Adrenal gland (tissue), 12 donors: Measurements from ENCODE around the gene TP53I11. TPM values are rescaled to one million over a fixed set of nuclear protein-coding genes. Genes with fewer than 3 reads are reported as not detected.
A peak's percentile ranks its signal among the peaks of the same experiment; 100 is the strongest.

Experiments
- DNase-seq, 7 donors: peaks; one replicate each; pipeline ENCODE4 v3.0.0-alpha.2; 2019 to 2020
- H3K27ac ChIP-seq, 5 donors: fragments of 200-600 bp; sonication (generic) in 4 of 5; 1 replicate in 3 of 5; 2 replicates in 2 of 5; pipeline versions ENCODE4 v1.5.1 to v1.8.0; 2016 to 2020; ENCODE audit warnings: mild to moderate bottlenecking in 1 of 5
- H3K27me3 ChIP-seq: fragments of 200-600 bp; 2 replicates; pipeline ENCODE4 v1.8.0; 2021
- H3K36me3 ChIP-seq, 2 donors: fragments of 200-600 bp; replicated peaks in 1 of 2; 1 replicate in 1 of 2; 2 replicates in 1 of 2; pipeline versions ENCODE4 v1.5.1 to v1.8.0; 2018 to 2022
- H3K4me1 ChIP-seq, 2 donors: fragments of 200-600 bp; replicated peaks in 1 of 2; 1 replicate in 1 of 2; 2 replicates in 1 of 2; pipeline versions ENCODE4 v1.5.1 to v1.8.0; 2018 to 2021
- H3K4me3 ChIP-seq, 4 donors: fragments of 200-600 bp; sonication (generic) in 3 of 4; one replicate each; pipeline ENCODE4 v1.5.1; 2016 to 2018
- H3K9me3 ChIP-seq, 3 donors: fragments of 200-600 bp; sonication (generic) in 1 of 3; replicated peaks in 1 of 3; 1 replicate in 2 of 3; 2 replicates in 1 of 3; pipeline versions ENCODE4 v1.5.1 to v1.8.0; 2016 to 2021
- POLR2A ChIP-seq, 2 donors: fragments of 450-650 bp; IDR thresholded peaks; one replicate each; pipeline ENCODE4 v1.6.1; 2017; ENCODE audit warnings: antibody characterized with exemption in 2 of 2, mild to moderate bottlenecking in 2 of 2, moderate library complexity in 1 of 2
- WGBS, 4 donors: extraction: QIAGEN DNeasy Blood & Tissue Kit in 2 of 4; methylation state at CpG; one replicate each; pipeline versions ENCODE4 v1.1.5 to v1.1.7; 2013 to 2017; 5-methylcytosine and 5-hydroxymethylcytosine counted together
- intact Hi-C, 2 donors: fragments of 100-400 bp; cut with DNase I; formaldehyde crosslinking; loops; one replicate each; pipeline versions ENCODE4 v1.14.1 to v1.15.0; 2022 to 2023
- polyA plus RNA-seq, 3 donors: library from polyadenylated mRNA; stranded (reverse); fragments of 200-250 nt in 2 of 3; fragments of 350-450 nt in 1 of 3; fragmentation: Illumina TruSeq in 1 of 3; extraction: RNeasy Lipid Tissue Mini Kit (QIAGEN cat#74804) in 1 of 3; gene quantifications; one replicate each; pipeline ENCODE4 v1.2.3, GENCODE V29; 2013 to 2014
- total RNA-seq, 9 donors: library from RNA; depleted of rRNA in 4 of 9; stranded (reverse); fragments of >200 nt in 4 of 9; fragments of 120-200 nt in 1 of 9; fragmentation: NEBNext Ultra II Directional in 1 of 9; extraction: Animal tissue kit (Norgen Biotek cat#: 25700) in 1 of 9; gene quantifications; one replicate each; pipeline versions ENCODE4 v1.1.0 to v1.2.4, GENCODE V29; 2013 to 2023
- TF ChIP-seq, protein P1 (sequence below), 6 experiments: fragments of 450-650 bp in 4 of 6; fragments of 200-600 bp in 2 of 6; sonication (generic) in 1 of 6; IDR thresholded peaks; 1 replicate in 5 of 6; 2 replicates in 1 of 6; pipeline versions ENCODE4 v1.5.1 to v1.8.0; 2016 to 2021; ENCODE audit warnings: antibody characterized with exemption in 6 of 6, mild to moderate bottlenecking in 2 of 6, moderate library complexity in 1 of 6
- donor health status: healthy with polysubstance abuse.
- donor health status: Bipolar disorder and iron deficiency.
- donor health status: DM: yes; HTN: yes; CAD: no.
- donor health status: DM: no; HTN: no; CAD: no.
- donor health status: DM: no; HTN: no; CAD: no.
- donor health status: DM: yes; HTN: yes; CAD: no.

Gene TP53I11
- total and polyA plus RNA-seq, 12 donors: 3.5 to 55.7 (median 31.0) TPM

- Histone ChIP-seq H3K4me1 (no peaks in the 10 kb centered on the region), H3K36me3 (no peaks in the 10 kb centered on the region), H3K4me3 (no peak overlapping the region), H3K27ac (no peak overlapping the region), H3K27me3 (no peaks in the 10 kb centered on the region), H3K9me3 (no peaks in the 10 kb centered on the region)
- intact Hi-C loops: no loop called here
- 0 to 44% (median 23%) methylated on average over 1 to 3 of the region's 3 CpGs for WGBS, 4 donors
- DNase-seq: peak in 4 of 7 donors; percentile 31 to 45 (median 39)
- no peak for TF ChIP-seq POLR2A (IDR thresholded peaks at IDR 0.05)
- TF ChIP-seq, protein P1, sequence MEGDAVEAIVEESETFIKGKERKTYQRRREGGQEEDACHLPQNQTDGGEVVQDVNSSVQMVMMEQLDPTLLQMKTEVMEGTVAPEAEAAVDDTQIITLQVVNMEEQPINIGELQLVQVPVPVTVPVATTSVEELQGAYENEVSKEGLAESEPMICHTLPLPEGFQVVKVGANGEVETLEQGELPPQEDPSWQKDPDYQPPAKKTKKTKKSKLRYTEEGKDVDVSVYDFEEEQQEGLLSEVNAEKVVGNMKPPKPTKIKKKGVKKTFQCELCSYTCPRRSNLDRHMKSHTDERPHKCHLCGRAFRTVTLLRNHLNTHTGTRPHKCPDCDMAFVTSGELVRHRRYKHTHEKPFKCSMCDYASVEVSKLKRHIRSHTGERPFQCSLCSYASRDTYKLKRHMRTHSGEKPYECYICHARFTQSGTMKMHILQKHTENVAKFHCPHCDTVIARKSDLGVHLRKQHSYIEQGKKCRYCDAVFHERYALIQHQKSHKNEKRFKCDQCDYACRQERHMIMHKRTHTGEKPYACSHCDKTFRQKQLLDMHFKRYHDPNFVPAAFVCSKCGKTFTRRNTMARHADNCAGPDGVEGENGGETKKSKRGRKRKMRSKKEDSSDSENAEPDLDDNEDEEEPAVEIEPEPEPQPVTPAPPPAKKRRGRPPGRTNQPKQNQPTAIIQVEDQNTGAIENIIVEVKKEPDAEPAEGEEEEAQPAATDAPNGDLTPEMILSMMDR (IDR thresholded peaks at IDR 0.05): no peak
Measured at GRCh38 chr11:44992181-44992582, 41.5 kb upstream of the TP53I11 start.

DNA sequence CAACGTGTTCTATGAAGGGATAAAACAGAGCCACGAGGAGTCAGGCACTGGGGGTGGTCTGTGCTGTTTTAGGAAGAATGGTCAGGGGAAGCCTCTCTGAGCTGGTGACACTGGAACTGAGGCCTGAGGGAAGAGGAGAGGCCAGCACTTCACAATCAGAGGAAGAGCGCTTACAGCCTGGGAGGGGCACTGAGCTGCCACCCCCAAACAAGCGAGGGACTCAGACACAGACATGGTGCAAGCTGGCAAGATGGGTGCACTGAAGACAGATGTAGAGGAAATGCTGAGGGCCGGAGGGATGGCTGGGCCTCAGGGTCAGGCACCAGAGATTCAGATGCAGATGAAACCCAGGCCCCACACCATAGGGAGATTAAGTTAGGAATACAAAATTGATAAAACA is 40.0 kb upstream of the TP53I11 start:
- Histone ChIP-seq H3K4me3 (no peak overlapping the region), H3K4me1 (no peaks in the 10 kb centered on the region), H3K27ac (no peak overlapping the region), H3K36me3 (no peaks in the 10 kb centered on the region), H3K27me3 (no peaks in the 10 kb centered on the region), H3K9me3 (no peaks in the 10 kb centered on the region)
- TF ChIP-seq, protein P1 (IDR thresholded peaks at IDR 0.05): no peak
- no peak for TF ChIP-seq POLR2A (IDR thresholded peaks at IDR 0.05)
- WGBS, 4 donors: 89 to 99% (median 91%) methylated on average over 5 of the region's 5 CpGs
- no peak for DNase-seq
- intact Hi-C loops: no loop called here

DNA sequence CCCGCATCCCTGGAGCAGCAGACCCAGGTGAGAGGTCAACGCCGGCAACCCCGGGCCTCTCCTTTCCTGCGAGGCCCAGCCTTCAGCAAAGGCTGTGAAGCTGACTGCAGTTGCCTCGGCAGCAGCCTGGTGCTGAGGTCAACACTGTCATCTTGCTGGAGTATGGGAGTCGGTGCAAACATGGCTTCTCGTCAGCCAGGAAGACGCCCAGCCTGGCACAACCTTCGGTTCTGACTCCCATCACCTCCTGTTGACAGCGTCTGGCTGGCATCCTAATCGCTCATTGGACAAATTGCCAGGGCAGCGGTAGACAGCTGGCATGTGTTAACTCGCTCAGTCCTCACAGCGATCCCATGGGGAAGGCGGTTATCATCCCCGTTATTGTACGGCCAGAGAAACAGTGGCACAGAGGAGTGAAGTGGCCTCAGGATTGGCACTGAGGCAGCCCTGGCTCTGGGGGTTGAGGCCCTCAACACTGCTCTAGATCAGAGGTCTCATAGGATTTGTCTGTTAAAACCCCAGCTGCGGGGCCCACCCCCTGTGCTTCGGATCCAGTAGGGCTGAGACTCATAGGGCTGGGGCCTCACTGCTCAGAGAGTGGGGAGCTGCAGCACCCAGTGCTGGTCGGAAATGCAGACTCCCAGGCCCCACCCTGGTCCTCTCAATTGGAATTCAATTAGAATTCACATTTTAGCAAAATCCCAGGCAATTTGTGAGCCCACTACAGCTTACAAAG is 39.3 kb upstream of the TP53I11 start:
- Histone ChIP-seq H3K9me3 (no peaks in the 10 kb centered on the region), H3K4me1 (no peaks in the 10 kb centered on the region), H3K27ac (no peak overlapping the region), H3K4me3 (no peak overlapping the region), H3K36me3 (no peaks in the 10 kb centered on the region), H3K27me3 (no peaks in the 10 kb centered on the region)
- TF ChIP-seq POLR2A (IDR thresholded peaks at IDR 0.05): no peak
- TF ChIP-seq, protein P1 (IDR thresholded peaks at IDR 0.05): no peak
- 90 to 94% (median 93%) methylated on average over 13 to 21 of the region's 21 CpGs for WGBS, 4 donors
- DNase-seq: peak in 1 of 7 donors; percentile 9
- intact Hi-C loops: no loop called here

GRCh38 chr11:44988981-44989635 is 38.4 kb upstream of the TP53I11 start:
- TF ChIP-seq POLR2A (IDR thresholded peaks at IDR 0.05): no peak
- TF ChIP-seq, protein P1 (IDR thresholded peaks at IDR 0.05): no peak
- no peak overlapping the region for H3K4me3 ChIP-seq
- H3K27me3 ChIP-seq: no peaks in the 10 kb centered on the region
- intact Hi-C loops: no loop called here
- no peaks in the 10 kb centered on the region for H3K9me3 ChIP-seq
- no peaks in the 10 kb centered on the region for H3K4me1 ChIP-seq
- no peaks in the 10 kb centered on the region for H3K36me3 ChIP-seq
- 76 to 89% (median 81%) methylated on average over 5 of the region's 5 CpGs for WGBS, 4 donors
- DNase-seq: peak in 1 of 7 donors; percentile 4
- no peak overlapping the region for H3K27ac ChIP-seq
